Activated T-cell treated with anti-CD3 and anti-CD28 coated beads for 4 hours (primary cell): ENCODE results near the gene CT47B1.
"Not testable (repeated sequence)": the region's sequence is repeated elsewhere in the genome, so short reads cannot be mapped to it uniquely, and the experiment has no call there.

Source experiments
- DNase-seq: peaks from one replicate; pipeline ENCODE4 v3.0.0-alpha.2; 2020

CT47B1 gene

DNA sequence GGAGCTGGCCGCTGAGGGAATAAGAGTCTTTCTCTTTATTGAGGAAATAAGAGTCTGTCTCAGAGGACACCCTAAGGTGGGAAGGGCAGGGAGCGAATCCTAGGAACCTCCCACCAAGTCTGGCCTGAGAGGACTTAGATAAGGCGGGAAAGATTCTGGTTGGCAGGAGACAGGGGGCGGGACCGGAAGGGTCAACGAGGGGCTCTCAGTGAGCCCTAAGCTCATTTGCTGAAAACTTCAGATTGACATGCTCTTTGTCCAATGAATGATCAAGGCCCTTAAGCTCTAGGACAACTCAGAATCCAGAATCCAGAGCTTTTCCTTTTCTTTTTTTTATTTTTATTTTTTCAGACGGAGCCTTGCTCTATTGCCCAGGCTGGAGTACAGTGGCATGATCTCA is at the start of gene CT47B1:
Gene CT47B1, minus strand, starts transcription at position 101 of the 400 bp plus-strand sequence. CDS start 196 bp downstream, outside the sequence.
- DNase-seq: not testable (repeated sequence)

DNA sequence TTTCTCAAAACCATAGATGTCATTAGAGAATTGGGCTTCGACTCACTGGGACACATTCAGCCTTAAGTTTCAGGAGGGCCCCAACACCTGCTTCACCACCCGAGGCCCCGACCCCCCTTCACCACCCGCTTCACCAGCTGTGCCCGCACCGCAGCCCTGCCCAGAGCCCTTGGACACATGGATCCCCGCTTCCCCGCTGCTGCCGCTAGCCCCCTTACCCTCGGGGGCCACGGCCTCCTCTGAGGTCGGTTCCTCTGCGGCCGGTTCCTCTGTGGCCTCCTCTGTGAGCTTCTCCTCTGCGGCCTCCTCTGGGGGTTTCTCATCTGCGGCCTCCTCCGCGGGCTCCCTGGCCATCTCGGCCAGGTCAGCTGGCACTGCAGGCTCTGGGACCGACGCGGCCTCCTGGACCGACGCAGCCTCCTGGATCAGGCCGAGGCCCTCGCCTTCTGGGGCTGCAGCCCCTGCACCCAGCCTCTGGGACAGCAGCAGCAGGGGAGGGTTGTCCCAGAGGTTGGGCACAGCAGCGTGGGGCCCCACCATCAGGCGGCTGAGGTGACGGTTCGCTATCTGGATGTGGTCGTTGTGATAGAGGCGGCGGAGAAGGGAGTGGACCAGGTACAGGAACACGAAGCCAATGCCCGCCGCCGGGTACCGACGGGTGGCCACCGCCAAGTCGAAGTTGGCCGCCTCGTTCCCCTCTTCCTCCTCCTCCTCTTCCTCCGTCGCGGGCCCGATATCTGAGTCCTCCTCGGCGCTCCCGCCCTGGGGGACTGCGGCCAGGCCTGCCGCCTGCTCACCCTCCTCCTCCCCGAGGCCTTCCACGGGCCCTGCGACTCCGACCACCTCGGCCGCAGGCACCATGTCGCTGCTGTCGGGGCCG is 748 bp downstream of the CT47B1 start:
- no peak for DNase-seq

DNA sequence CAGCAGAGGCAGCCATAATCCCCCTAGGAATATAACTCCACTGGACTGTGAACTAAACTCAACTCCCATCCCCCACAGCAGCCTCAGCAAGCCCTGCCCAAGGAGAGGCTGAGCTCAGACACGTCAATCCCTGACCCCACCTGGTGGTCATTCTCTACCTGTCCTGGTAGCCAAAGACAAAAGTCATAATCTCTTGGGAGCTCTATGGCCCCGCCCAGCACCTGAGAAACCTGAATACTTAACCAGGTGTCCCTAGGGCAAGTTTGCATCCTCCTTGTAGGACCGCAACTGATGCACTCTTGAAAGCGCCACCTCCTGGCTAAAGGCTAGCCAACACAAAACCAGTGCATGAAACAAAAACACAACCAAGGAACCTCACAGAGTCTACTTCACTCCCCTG is 18.4 kb downstream of the CT47B1 start:
- no peak for DNase-seq

DNA sequence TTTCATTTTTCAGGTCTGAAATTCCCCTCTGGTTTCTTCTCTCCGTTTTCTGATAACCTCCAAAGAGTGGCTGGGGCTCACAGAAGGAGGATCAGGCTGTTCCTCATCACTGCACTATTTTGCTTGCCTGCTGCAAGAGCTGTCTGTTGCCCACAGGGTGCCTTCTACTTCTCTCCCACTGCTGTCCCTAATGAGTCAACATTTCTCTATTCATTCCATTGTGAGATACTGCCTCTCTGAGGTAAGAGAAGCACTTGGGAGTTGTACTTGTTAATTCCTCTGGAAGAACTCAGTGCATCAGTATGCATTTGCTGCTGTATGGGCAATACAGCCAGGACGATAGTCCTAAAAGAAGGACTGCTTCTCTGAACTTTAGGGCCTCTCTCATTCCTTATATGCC is 34.8 kb downstream of the CT47B1 start:
- DNase-seq: no peak

DNA sequence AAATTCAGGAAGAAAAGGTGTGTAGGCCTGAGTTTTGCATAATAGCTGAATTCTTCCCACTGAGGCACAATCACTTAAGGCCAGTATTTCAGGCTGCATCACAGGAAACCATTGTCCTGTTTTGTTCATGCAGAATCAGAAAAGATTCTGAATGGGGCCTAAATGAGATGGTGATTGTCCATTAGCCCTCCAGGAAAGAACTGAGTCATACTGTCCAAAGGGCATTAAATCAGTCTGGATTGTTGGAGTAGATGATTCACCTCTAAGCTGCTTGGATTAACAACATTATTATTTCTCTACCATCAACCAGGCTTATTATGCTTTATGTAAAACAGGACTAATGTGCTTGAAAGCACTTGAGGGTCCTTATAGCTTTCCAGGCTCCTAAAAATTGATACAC is 36.2 kb downstream of the CT47B1 start:
- DNase-seq: no peak

DNA sequence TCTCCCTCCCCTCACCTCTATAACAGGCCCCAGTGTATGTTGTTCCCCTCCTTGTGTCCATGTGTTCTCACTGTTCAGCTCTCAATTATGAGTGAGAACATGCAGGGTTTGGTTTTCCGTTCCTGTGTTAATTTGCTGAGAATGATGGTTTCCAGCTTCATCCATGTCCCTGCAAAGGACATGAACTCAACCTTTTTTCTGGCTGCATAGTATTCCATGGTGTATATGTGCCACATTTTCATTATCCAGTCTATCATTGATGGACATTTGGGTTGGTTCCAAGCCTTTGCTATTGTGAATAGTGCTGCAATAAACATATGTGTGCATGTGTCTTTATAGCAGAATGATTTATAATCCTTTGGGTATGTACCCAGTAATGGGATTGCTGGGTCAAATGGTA is 48.5 kb downstream of the CT47B1 start:
- DNase-seq: not testable (repeated sequence)

DNA sequence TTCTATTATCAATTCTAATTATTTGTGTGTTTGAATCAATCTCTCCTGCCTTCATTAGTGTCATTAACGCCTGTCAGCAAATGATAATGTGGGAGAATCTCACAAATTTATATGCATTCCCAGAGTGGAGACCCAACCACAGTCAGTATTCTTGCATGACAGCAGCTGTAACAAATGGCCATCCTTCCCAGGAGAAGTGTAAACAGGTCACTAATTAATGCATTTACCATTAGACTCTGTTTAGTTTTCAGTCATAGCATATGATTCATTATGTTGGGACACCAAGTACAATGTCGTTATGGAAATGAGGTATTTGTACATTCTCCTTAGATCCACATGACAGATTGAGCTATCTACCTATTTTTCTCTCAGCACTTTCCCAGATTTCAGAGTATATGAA is 50.5 kb downstream of the CT47B1 start:
- DNase-seq: no peak

DNA sequence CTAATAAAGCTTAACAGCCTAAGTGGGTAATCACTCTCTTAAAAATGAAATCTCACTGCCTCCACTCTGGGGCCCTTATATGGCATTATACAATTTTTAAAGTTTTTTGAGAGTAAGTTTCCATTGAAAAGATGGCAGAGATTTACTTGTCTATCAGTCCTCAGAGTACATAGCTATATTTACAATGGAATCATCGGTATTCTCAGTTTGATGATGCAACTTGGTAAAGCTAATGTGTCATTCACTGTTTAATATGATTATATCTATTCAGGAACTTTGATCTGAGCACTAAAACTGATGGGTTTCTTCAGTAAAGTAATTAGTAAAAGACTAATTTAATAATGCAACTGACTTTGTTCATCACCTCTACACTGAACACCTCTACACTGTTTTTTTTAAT is 51.6 kb downstream of the CT47B1 start:
- no peak for DNase-seq

DNA sequence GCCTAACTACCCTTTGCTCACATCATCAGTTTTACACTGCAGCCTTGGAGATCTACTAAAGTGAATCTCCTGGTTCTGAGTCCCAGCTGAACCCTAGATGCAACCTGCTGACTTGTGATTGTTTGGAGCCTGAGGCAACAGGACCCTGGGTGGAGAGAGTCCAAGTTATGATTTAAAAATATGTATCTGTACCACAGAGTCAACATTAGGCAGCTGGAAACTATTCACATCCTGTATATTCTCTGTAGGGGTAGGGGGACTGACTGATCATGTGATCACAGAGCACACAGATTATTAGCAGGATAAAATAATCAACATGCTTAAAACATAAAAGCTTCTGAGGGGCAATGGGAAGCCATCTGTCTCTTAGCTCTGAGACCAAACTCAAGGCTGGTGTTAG is 52.1 kb downstream of the CT47B1 start:
- DNase-seq: no peak
